ENCODE measurements around the gene GPR17. TPM values are rescaled to one million over a fixed set of nuclear protein-coding genes. Genes with fewer than 3 reads are reported as not detected.

GPR17 gene
- total and polyA plus RNA-seq, 4 donors, result 0.30 to 1.4 (median 0.40) TPM; not detected in 1

DNA sequence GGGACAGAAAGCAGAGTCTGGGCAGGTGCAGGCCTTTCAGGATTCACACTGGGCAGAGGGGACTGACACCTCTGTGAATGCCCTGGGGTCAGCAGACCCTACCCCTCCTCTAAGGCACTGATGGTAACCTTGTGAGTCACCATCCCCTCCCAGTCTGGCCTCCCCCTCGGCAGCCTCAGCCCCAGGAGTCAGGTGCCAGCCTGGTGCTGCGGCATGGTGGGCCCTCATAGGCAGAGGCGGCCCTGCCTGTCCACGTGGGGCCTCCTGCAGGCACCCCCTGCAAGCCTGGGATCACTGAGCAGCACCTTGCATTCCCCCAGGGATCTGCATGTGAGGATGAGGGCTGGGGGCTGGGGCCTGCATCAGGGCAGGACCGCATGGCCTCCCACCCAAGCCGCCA, 4.8 kb upstream of the GPR17 start:
- Histone ChIP-seq H3K27ac (ENCODE audit: low read depth in 1 of 2, low read length in 1 of 2) (peak overlapping the region in 1 of 2 donors; percentile 35), H3K36me3 (ENCODE audit: control insufficient read depth in 4 of 4, insufficient read depth in 4 of 4, low read length in 4 of 4) (peaks cover 0 to 11% (median 0%) of the 10 kb centered on the region in 4 donors), H3K4me3 (no peak overlapping the region), H3K4me1 (ENCODE audit: control insufficient read depth in 5 of 5, insufficient read depth in 5 of 5, low read length in 5 of 5) (peaks cover 0 to 42% (median 8%) of the 10 kb centered on the region in 5 donors), H3K9ac (ENCODE audit: insufficient read depth in 1 of 2, low read length in 2 of 2) (no peak overlapping the region), H3K9me3 (ENCODE audit: control insufficient read depth in 4 of 4, insufficient read depth in 3 of 4, low read length in 3 of 4) (no peaks in the 10 kb centered on the region), H3K27me3 (ENCODE audit: control insufficient read depth in 3 of 3, insufficient read depth in 3 of 3, low read length in 2 of 3) (no peaks in the 10 kb centered on the region)
- ATAC-seq (ENCODE audit: insufficient read depth, low FRiP score) (no peak), DNase-seq (no peak)
- WGBS, 2 donors, result 87 to 98% methylated on average over 6 of the region's 6 CpGs
- TF ChIP-seq CTCF (IDR thresholded peaks at IDR 0.05; ENCODE audit: control extremely low read depth, extremely low read depth), result no peak

- Histone ChIP-seq H3K9ac (ENCODE audit: insufficient read depth in 1 of 2, low read length in 2 of 2) (no peak overlapping the region), H3K36me3 (ENCODE audit: control insufficient read depth in 4 of 4, insufficient read depth in 4 of 4, low read length in 4 of 4) (peaks cover 0 to 9% (median 0%) of the 10 kb centered on the region in 4 donors), H3K9me3 (ENCODE audit: control insufficient read depth in 4 of 4, insufficient read depth in 3 of 4, low read length in 3 of 4) (no peaks in the 10 kb centered on the region), H3K4me3 (no peak overlapping the region), H3K4me1 (ENCODE audit: control insufficient read depth in 5 of 5, insufficient read depth in 5 of 5, low read length in 5 of 5) (peaks cover 0 to 43% (median 7%) of the 10 kb centered on the region in 5 donors), H3K27me3 (ENCODE audit: control insufficient read depth in 3 of 3, insufficient read depth in 3 of 3, low read length in 2 of 3) (no peaks in the 10 kb centered on the region), H3K27ac (ENCODE audit: low read depth in 1 of 2, low read length in 1 of 2) (peak overlapping the region in 1 of 2 donors; percentile 50)
- DNase-seq (no peak), ATAC-seq (ENCODE audit: insufficient read depth, low FRiP score) (no peak)
- no peak for TF ChIP-seq CTCF (IDR thresholded peaks at IDR 0.05; ENCODE audit: control extremely low read depth, extremely low read depth)
- 44 to 47% methylated on average over 25 of the region's 25 CpGs for WGBS, 2 donors
These were observed 4.0 kb upstream of the GPR17 start for GRCh38 chr2:127641846-127642507.

GRCh38 chr2:127642706-127643438, 3.1 kb upstream of the GPR17 start:
- H3K4me3 ChIP-seq, result no peak overlapping the region
- ATAC-seq (ENCODE audit: insufficient read depth, low FRiP score) (no peak), DNase-seq (no peak)
- no peak overlapping the region for H3K9ac ChIP-seq (ENCODE audit: insufficient read depth in 1 of 2, low read length in 2 of 2)
- WGBS, 2 donors, result 83 to 84% methylated on average over 16 to 17 of the region's 17 CpGs
- peaks cover 0 to 9% (median 0%) of the 10 kb centered on the region in 4 donors for H3K36me3 ChIP-seq (ENCODE audit: control insufficient read depth in 4 of 4, insufficient read depth in 4 of 4, low read length in 4 of 4)
- peaks cover 0 to 44% (median 3%) of the 10 kb centered on the region in 5 donors for H3K4me1 ChIP-seq (ENCODE audit: control insufficient read depth in 5 of 5, insufficient read depth in 5 of 5, low read length in 5 of 5)
- H3K27ac ChIP-seq (ENCODE audit: low read depth in 1 of 2, low read length in 1 of 2), result peak overlapping the region; percentile 43 to 49
- H3K9me3 ChIP-seq (ENCODE audit: control insufficient read depth in 4 of 4, insufficient read depth in 3 of 4, low read length in 3 of 4), result no peaks in the 10 kb centered on the region
- no peaks in the 10 kb centered on the region for H3K27me3 ChIP-seq (ENCODE audit: control insufficient read depth in 3 of 3, insufficient read depth in 3 of 3, low read length in 2 of 3)
- no peak for TF ChIP-seq CTCF (IDR thresholded peaks at IDR 0.05; ENCODE audit: control extremely low read depth, extremely low read depth)

Measured in lung (tissue), 12 donors.